EL (cell line): ENCODE results near the gene UBE2G1.
A peak's percentile ranks its signal among the peaks of the same experiment; 100 is the strongest.
"Not testable (repeated sequence)": the region's sequence is repeated elsewhere in the genome, so short reads cannot be mapped to it uniquely, and the experiment has no call there.

Experiments used
- DNase-seq: peaks from one replicate; pipeline ENCODE4 v3.0.0-alpha.2; 2016

The UBE2G1 gene

DNA sequence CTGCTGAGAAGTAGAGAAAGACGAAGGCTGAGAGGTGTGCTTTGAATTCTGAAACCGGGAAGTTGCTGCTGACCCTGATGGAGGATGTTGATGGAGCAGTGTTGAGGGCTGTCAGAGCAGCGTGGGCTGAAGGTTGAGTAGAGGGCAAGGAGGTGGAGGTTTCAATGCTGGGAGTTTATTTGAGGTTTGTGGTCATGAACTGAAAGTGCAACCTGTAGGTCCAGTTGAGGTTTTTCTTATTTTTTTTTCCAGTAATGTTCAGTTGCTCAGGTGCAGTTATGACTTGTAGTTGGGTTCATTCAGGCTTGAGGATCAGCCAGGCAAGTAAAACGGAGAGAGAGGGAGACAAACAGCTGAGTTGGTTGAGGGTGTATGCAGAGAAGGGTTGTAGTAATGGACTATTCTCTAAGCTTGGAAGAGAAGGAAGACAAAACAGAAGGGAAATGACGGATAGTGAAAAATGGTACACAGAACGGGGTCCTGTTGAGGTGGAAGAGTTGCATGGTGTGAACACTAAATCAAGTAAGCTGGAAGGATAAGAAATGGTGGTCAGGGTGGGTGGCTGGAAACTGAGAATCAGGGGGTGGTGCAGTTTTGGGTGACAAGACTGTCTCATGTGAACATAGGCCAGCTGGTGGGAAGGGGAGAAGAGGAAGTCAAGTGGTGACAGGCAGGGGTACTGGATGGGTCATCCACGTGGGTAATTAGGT is 8.7 kb upstream of the UBE2G1 start:
- DNase-seq, result no peak

DNA sequence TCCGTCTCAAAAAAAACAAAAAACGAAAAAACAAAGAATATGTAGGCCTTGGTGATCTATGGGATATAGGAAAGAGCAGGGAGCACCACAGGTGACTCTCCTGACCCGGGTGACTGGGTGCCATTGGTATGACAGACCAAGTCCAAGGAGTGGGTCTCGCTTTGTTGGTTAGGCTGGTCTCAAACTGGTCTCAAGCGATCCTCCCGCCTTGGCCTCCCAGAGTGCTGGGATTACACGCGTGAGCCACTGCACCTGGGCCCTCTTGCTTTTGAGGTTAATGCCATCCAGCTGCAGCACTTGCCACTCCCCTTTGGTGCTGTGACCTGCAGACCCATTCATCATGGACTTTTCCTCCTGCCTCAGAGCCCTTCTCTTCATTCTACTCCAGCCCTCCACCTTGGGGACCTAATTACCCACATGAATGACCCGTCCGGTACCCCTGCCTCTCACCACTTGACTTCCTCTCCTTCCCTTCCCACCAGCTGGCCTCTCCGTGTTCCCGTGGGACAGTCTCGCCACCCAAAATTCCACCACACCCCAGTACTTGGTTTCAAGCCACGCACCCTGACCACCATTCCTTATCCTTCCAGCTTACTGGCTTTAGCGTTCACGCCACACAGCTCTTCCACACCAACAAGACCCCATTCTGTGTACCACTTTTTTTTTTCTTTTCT is 3.2 kb upstream of the UBE2G1 start:
- DNase-seq, result no peak

DNA sequence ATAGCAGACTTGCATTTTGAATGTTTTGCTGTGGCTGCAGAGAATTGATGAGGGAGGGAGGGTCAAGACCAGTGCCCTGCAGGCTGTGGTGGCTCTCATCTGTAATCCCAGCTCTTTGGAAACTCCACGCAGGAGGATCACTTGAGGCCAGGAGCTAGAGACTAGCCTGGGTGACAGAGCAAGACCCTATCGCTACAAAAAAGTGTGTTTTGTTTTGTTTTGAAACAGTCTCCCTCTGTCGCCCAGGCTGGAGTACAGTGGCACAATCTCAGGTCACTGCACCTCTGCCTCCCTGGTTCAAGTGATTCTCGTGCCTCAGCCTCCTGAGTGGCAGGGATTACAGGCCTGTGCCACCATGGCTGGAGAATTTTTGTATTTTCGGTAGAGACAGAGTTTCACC is 1.9 kb upstream of the UBE2G1 start:
- DNase-seq, result no peak

DNA sequence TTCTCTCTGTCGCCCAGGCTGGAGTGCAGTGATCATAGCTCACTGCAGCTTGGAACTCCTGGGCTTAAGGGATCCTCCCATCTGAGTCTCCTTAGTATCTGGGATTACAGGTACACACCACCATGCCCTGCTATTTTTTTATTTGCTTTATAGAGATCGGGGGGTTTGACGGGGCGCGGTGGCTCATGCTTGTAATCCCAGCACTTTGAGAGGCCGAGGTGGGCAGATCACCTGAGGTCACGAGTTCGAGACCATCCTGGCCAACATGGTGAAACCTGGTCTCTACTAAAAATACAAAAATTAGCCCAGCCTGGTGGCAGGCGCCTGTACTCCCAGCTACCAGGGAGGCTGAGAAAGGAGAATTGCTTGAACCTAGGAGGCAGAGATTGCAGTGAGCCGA is 702 bp upstream of the UBE2G1 start:
- DNase-seq, result not testable (repeated sequence)

DNA sequence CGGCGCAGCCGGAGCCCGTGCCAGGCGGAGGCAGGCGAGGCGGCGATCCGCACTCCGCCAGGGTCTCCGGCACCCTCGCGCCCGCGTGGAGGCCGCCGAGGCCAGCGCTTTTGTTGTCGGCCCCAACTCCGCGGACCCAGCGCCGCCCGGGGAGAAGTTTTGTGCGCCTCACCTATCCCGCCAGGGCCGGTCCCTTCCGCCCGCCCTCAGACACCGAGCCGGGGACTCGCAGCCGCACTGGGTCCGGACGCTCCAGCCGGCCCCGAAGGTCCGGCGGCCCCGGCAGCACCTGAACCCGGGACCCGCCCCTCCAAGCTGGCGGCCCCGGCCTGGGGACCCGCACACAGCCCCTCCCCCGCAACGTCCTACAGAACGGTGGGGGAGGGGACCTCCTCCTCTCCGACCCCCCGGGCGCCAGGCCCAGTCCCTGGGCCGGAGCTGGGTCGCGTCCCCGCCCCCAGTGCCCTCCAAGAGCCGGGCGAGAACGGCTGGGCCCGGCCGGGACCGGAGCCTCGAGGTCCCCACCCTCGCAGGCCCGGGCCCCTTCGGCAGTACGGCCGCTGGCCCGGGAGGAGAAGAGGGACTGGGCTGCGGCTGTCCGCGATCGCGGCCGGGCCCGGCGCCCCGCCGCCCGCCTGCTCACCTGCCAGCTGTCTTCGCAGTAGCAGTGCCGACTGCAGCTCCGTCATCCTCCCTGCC is 698 bp downstream of the UBE2G1 start:
- no peak for DNase-seq

DNA sequence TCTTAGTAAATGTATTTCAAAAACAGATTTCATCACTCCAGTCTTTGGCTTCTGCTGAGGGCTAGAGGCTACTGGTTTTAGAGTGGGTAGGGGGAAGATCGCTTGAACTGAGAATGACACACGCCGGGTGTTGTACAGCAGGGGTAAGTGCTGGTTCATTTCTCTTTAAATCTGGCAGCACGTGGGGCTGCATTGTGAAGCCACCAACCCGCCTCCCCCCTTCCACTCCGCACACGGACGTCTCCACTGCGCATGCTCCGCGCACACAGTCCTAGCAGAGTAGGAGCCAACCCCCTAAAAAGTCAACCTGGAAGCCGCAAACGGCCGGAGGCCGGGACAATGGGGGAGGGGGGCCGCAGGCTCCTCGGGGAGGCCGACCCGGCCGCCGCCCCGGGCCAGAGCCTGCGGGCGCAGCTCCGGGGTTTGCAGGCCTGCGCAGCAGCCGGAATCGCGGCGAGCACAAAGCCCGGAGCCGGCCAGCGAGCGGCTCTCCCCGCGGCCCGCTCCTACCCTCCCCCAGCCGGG is 1.3 kb downstream of the UBE2G1 start:
- peak; percentile 94 for DNase-seq

DNA sequence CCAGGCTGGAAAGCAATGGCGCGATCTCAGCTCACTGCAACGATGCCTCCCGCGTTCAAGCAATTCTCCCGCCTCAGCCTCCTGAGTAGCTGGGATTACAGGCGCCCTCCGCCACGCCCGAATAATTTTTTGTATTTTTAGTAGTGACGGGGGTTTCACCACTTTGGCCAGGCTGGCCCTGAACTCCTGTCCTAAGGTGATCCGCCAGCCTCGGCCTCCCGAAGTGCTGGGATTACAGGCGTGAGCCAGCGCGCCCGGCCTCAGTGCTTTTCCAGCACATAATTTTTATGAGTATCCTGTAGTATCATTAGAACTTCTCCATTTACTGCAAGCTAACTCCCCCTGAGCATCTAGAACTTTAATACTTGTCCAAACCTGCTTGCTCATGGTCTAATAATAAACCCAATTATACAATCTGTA is 1.8 kb downstream of the UBE2G1 start:
- DNase-seq, result no peak

DNA sequence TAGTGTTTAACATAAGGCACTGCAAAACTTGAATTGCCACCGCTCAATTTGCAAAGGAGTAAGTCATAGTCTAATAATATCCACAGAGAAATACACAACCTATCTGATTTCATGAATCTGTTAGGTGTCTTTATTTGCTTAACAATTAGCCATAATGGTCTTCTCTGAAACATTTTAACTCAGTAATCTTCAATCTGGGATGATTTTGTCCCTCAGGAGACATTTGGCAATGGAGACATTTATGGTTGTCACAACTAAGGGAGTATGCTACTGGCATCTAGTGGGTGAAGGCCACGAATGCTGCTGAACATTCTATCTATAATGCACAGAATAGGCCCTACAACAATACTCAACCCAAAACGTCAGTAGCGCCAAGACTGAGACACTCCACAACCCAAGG is 4.3 kb downstream of the UBE2G1 start:
- no peak for DNase-seq

DNA sequence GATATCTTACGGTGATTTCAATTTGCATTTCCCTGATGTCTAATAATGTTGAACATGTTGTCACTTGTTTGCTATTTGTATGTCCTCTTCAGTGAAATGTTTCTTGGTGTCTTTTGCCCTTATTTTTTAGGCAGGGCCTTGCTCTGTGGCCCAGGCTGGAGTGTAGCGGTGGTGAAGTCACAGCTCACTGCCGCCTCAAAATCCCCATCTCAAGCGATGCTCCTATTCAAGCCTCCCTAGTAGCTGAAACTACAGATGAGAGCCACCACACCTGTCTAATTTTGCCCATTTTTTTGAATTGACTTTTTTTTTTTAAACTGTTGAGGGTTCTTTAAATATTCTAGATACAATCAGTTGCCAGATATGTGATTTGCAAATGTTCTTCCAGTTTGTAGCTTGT is 8.3 kb downstream of the UBE2G1 start:
- DNase-seq, result no peak

DNA sequence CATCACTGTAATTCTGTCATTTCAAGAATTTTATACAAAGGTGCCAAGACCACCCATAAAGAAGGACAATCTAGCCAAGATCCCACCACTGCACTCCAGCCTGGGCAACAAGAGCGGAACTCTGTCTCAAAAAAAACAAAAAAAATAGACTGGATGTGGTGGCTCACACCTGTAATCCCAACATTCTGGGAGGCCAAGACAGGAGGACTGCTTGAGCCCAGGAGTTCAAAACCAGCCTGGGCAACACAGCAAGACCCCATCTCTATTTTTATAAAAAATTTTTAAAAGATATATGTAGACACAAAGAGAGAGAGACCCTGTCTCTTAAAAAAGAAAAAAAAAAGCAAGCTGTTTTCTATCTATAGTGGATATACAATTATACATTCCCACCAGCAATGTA is 8.8 kb downstream of the UBE2G1 start:
- no peak for DNase-seq

DNA sequence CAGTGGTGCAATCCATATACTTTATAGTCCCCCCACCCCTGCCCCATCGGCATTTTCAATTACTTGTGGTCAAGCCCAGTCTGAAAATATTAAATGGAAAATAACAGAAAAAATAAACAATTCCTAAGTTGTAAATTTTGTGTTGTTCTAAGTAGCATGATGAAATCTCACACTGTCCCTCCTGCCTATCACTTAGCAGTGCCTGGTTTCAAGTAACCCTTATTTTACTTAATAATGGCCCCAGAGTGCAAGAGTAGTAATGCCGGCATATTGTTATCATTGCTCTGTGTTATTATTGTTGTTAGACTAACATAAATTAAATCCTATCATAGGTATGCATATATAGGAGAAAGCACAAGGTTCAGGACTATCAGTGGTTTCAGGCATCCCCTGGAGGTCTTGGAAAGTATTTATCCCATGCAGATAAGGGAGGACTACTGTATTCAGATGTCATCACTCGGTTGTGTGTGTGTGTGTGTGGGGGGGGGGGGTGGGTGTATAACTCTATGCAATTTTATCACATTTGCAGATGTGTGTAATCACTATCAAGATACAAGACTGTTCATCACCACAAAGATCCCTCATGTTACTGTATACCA is 9.3 kb downstream of the UBE2G1 start:
- no peak for DNase-seq

DNA sequence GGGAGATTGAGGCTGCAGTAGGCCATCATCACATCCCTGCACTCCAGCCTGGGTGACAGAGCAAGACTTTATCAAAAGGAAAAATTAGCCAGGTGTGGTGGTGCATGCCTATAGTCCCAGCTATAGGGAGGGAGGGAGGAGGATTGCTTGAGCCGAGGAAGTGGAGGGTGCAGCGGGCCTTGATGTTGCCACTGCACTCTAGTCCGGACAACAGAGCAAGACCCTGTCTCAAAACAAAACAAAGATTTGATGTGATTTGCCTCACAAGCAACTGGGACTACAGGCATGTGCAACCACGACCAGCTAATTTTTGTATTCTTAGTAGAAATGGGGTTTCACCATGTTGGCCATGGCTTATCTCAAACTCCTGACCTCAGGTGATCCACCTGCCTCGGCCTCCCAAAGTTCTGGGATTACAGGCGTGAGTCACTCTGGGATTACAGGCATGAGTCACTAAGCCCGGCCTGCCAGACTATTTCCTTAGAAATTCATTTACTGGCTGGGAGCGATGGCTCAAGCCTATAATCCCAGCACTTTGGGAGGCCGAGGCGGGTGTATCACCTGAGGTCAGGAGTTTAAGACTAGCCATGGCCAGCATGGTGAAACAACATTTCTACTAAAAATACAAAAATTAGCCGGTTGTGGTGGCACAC is 11.5 kb downstream of the UBE2G1 start:
- DNase-seq, result peak; percentile 5

DNA sequence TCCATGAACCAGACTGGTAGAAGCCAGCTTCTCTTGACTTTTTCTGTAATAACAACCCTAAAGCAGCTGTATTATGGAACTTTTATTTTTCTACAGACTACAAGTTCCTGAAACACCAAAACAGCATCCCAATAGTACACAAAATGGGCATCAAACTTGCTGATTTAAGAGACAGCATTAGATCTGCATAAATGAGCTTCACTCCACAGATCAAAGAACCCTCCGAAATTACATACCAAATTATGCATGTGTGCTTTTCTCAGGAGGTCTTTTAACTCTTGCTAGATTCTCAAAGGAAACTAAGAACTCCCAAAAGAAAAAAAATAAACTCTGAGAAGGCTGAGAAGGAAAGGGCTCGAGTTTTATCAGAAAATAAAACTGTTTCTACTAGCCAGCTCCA is 12.3 kb downstream of the UBE2G1 start:
- DNase-seq, result no peak

DNA sequence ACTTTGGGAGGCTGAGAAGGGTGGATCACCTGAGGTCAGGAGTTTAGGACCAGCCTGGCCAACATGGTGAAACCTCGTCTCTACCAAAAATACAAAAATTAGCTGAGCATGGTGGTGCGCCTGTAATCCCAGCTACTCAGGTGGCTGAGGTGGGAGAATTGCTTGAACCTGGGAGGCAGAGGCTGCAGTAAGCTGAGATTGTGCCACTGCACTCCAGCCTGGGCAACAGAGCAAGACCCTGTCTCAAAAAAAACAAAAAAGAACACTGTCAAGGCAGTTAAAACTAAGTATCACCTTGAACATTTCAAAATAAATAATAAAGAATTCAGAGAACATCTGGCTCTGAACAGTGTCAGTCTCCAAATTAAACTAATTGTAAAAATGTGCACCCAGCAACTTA is 16.3 kb downstream of the UBE2G1 start:
- not testable (repeated sequence) for DNase-seq

DNA sequence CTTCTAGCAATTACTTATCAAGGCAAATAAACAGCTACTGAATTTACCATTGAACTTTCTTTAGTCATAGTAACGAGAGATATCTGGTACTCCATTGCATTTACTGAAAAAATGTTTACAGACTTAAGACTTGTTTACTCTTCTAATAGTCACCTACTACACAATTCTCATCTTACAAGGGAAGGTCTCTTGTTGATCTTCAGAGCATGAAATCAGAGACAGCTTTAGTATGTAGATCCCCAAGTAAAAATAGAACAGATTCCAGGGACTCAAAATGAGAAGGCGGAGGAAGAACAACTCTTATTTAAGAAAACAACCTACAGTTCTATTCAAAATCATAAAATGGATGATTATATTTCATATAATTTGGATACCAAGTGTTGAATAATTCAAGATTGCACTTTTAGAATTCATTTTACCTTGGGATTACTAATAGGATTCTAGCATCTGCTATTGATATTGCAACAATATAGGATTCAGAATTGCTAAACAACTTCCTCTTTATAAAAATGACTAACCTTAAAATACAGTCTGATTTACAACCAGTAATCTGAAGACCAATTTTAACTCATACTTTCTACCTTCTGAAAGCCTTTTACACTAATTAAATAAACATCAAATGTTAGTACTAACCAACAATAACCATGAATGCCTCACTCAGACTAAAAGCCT is 20.8 kb downstream of the UBE2G1 start:
- no peak for DNase-seq

DNA sequence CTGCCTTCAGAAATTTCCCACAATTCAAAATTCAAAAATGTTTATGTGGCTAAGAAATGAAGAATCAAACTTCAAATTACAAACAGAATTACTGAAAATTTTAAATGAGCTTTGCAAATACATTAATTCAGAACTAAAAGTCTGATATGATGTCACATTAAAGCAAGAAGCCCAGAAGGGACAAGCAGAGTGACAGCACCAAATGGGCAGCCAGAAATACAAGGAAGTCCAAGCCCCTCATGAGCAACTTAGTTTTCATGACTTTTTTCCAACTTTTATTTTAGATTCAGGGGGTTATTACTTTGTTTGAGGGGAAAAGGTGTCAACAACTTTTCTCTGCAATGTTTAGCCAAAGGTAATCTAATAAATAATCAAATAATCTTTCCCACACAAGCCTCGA is 21.5 kb downstream of the UBE2G1 start:
- DNase-seq, result no peak

DNA sequence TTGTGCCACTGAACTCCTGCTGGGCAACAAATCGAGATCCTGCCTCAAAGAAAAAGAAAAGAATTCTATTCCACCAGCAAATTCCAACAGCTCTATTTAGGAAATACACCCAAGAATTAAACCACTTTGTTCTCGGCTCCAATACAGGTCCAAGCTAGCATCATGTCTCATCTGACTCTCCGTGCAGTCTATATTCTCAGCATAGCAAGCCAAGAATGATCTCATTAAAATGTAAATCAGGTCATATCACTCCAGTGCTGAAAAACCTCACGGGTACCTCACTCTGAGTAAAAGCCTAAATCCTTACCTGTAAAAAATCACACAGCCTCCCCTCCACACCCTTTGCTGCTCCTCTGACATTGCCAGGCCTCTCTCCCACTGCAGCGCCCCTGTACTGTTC is 23.9 kb downstream of the UBE2G1 start:
- no peak for DNase-seq

DNA sequence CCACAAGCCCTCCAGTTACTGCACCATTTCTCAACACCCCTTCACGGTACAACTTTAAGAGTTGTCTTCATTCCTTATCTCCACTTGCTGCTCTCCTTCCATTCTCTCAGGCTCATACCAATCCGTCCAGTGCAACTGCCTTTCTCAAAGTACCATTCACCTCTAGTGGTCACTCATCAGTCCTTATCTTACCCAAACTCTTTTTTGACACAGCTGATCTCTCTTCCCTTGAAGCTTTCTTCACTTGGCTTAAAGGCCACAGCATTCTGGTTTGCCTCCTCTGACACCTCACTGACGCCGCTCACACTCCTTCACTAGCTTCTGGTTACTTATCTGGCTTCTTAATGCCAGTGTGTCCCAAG is 24.9 kb downstream of the UBE2G1 start:
- no peak for DNase-seq

DNA sequence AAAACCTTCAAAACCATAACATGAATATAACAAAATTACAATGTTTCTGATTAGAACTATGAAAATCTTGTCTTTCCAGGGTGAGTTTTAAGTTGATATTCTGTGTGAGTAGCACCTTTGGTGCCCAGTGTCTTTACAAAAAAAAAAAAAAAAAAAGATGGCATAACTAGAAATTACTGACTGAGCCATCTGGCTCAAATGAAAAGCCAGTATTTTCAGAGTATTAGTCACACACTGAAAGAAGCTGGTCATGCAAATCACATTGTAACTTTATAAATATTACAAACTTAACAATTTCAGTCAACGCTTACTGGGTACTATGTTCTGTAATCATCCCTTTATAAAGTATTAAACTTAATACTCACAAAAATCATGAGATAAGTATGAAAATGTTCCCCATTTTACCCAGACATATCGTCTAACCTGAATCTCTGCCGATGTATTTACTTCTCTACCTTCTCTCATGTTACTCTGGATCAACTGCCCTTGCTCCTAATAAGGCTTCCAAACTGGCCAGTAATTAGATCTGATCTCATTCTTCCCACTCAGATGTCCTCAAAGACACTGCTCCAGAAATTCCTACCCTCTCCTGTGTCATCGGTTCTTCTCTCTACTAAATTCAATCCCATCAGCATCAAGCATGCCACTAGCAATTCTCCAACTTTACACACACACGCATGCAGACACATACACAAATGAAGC is 25.4 kb downstream of the UBE2G1 start:
- DNase-seq, result peak; percentile 29

DNA sequence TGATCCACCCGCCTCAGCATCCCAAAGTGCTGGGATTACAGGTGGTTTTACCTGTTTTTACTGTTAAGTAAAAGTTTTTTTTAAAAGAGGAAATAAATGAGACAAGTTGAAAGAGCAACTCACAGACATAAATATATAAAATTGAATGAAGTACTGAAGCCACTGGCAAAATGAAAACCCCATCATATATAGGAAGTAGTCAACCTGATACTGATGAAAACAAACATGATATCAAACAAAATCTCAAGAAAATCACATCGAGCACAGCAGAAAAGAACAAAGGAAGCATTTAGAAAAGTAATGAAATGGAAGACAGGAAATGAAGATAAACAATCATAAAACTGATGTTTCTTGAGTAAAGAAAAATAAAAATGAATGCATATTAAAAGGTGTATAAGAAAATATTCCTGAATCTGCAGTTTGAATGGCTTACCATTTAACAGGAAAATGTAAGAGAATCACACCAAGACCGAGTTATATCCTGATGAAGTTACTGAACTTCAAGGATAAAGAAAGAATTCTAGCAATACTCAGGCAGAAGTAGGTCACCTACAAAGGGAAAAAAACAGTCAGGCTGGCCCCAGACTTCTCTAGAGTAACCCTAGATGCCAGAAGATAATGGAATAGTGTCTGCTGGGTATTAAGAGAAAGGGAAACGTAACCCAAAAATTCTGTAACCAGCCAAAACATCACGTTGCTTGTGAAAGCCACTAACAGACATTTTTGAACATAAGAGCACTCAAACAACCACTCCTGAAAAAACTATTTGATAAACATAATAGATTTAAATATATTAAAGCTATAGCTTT is 31.5 kb downstream of the UBE2G1 start:
- no peak for DNase-seq

DNA sequence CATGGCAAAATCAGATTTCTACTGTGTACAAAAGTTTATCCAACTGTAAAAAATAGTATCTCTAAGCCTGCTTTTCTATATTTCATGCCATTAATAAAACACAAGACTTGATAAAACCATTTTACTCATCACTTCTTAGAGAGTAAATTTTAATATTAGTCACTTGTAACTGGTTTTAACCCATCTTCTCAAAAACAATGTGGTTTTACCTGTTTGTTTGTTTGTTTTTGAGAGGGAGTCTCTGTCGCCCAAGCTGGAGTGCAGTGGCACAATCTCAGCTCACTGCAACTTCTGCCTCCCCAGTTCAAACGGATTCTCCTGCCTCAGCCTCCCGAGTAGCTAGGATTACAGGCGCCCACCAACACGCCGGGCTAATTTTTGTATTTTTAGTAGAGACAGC is 32.1 kb downstream of the UBE2G1 start:
- no peak for DNase-seq
